22Rv1 (cell line): ENCODE measurements around the gene FOXJ1.

Source experiments
- ZFX ChIP-seq: fragments of 450-650 bp; IDR thresholded peaks from 2 replicates; pipeline ENCODE4 v1.6.1; 2017; ENCODE audit warnings: antibody characterized with exemption, borderline replicate concordance
- TF ChIP-seq, protein P1 (sequence below): fragments of 450-650 bp; IDR thresholded peaks from 2 replicates; pipeline ENCODE4 v1.5.1; 2017; ENCODE audit warnings: mild to moderate bottlenecking

DNA sequence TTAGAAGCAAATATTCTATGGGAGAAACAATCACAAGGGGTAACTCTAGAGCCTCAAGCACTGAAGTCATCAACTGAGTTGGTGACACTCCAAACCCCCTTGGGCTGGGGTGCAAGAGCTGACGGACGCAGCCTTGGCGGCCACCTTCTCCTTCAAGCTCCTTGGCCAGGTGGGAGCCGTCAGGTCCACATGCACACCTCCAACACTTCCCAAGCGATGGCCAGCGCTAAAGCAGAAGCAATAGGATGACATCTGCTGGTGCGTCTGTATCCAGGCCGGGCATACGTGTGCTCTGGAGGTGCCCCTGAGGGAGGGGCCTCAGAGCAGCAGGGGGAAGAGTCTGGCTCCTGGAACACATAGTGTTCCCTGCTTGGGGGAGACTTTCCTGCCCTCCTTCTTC lies 12.2 kb upstream of the FOXJ1 start:
- TF ChIP-seq, protein P1, sequence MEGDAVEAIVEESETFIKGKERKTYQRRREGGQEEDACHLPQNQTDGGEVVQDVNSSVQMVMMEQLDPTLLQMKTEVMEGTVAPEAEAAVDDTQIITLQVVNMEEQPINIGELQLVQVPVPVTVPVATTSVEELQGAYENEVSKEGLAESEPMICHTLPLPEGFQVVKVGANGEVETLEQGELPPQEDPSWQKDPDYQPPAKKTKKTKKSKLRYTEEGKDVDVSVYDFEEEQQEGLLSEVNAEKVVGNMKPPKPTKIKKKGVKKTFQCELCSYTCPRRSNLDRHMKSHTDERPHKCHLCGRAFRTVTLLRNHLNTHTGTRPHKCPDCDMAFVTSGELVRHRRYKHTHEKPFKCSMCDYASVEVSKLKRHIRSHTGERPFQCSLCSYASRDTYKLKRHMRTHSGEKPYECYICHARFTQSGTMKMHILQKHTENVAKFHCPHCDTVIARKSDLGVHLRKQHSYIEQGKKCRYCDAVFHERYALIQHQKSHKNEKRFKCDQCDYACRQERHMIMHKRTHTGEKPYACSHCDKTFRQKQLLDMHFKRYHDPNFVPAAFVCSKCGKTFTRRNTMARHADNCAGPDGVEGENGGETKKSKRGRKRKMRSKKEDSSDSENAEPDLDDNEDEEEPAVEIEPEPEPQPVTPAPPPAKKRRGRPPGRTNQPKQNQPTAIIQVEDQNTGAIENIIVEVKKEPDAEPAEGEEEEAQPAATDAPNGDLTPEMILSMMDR, result no peak
- no peak for TF ChIP-seq ZFX
